ENCODE data around the gene DMD. TPM values are rescaled to one million over a fixed set of nuclear protein-coding genes. Genes with fewer than 3 reads are reported as not detected.

Gene DMD
- total RNA-seq, 1 donor from 2014 or later = 143 TPM

DNA sequence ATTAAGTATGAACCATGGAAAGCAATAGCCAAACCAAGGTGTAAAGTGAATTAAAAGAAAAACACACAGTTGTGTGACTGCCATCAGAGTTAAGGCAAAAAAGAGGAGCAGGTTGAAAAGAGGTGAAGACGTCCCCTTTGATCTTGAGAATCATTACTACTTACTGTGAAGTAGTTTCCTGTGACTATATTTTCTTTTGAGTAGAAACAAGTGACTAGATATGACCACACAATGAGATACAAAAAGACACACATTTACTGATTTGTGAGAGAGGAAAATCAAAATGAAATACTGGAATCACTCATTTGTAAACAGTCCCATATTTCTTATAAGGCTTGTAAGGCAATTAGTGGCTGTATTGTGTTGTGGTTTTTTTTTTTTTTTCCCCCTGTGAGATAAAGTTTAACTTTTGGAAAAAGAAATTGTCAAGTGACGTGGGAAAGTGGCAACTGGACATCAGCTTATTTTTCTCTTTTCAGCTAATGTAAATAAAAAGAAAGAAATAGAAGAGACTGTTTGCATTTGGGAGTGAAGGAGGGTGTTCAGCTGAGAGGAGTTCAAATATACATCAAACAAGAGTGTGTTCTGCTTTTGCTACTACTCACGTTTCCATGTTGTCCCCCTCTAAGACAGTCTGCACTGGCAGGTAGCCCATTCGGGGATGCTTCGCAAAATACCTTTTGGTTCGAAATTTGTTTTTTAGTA lies 2033.1 kb downstream of the DMD start:
- DNase-seq = no peak
- TF ChIP-seq, protein P1, sequence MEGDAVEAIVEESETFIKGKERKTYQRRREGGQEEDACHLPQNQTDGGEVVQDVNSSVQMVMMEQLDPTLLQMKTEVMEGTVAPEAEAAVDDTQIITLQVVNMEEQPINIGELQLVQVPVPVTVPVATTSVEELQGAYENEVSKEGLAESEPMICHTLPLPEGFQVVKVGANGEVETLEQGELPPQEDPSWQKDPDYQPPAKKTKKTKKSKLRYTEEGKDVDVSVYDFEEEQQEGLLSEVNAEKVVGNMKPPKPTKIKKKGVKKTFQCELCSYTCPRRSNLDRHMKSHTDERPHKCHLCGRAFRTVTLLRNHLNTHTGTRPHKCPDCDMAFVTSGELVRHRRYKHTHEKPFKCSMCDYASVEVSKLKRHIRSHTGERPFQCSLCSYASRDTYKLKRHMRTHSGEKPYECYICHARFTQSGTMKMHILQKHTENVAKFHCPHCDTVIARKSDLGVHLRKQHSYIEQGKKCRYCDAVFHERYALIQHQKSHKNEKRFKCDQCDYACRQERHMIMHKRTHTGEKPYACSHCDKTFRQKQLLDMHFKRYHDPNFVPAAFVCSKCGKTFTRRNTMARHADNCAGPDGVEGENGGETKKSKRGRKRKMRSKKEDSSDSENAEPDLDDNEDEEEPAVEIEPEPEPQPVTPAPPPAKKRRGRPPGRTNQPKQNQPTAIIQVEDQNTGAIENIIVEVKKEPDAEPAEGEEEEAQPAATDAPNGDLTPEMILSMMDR (IDR thresholded peaks at IDR 0.05; ENCODE audit: borderline replicate concordance) = no peak
- intact Hi-C loops (cut with micrococcal nuclease) = no loop called here

DNA sequence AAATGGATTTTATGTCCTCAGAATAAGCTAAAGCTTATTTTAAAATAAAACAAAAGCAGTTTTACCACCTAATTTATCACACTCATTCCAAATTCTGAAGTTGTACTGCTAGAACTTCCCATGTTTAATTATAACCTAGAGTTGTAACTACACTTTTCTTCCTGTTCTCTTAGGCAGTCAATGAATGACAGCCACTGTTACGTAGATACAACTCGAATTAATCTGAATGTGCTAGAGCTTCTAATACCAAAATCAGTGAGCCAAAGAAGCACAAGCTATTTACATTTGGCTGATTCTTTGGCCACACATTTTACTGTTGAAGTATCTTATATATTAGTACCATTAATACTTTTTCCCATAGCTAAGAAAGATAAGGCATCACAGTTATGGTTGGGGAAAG lies 2040.6 kb downstream of the DMD start:
- Histone ChIP-seq H3K27ac (replicated peaks) (no peak overlapping the region), H3K27me3 (ENCODE audit: low read depth) (no peaks in the 10 kb centered on the region), H3K4me1 (no peaks in the 10 kb centered on the region), H3K9me3 (replicated peaks) (no peaks in the 10 kb centered on the region), H3K4me3 (no peak overlapping the region), H3K36me3 (peaks cover 4% of the 10 kb centered on the region)
- DNase-seq = no peak
- TF ChIP-seq, protein P1 (IDR thresholded peaks at IDR 0.05; ENCODE audit: borderline replicate concordance) = no peak
- intact Hi-C loops (cut with micrococcal nuclease) = no loop called here

More for the DNA sequence above, 2033.1 kb downstream of the DMD start:
- Histone ChIP-seq H3K36me3 (peaks cover 6% of the 10 kb centered on the region), H3K9me3 (replicated peaks) (no peaks in the 10 kb centered on the region), H3K27me3 (ENCODE audit: low read depth) (no peaks in the 10 kb centered on the region), H3K4me3 (no peak overlapping the region), H3K4me1 (peaks cover 11% of the 10 kb centered on the region), H3K27ac (replicated peaks) (no peak overlapping the region)

DNA sequence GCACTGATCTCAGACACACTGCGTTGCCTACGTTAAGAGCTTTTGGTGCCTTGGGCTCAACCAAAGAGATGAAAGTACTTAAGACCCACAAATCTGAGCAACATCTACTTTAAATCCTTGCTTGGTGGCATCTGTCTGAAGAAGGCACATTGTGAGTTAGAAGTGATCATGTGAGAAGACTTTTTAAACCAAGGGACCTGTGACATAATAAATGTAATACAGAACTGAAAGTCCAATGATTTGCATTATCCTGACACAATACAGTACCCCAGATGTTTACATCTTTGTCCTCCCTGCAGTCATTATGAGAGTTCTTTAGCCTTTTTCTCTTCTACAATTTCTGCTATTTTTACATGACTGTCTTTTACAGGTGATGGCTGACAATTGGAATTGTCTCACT lies 2042.8 kb downstream of the DMD start:
- no peaks in the 10 kb centered on the region for H3K27me3 ChIP-seq (ENCODE audit: low read depth)
- DNase-seq = no peak
- peaks cover 4% of the 10 kb centered on the region for H3K36me3 ChIP-seq
- H3K4me1 ChIP-seq = no peaks in the 10 kb centered on the region
- intact Hi-C loops (cut with micrococcal nuclease) = no loop called here
- TF ChIP-seq, protein P1 (IDR thresholded peaks at IDR 0.05; ENCODE audit: borderline replicate concordance) = no peak
- no peaks in the 10 kb centered on the region for H3K9me3 ChIP-seq (replicated peaks)
- no peak overlapping the region for H3K4me3 ChIP-seq
- H3K27ac ChIP-seq (replicated peaks) = no peak overlapping the region

DNA sequence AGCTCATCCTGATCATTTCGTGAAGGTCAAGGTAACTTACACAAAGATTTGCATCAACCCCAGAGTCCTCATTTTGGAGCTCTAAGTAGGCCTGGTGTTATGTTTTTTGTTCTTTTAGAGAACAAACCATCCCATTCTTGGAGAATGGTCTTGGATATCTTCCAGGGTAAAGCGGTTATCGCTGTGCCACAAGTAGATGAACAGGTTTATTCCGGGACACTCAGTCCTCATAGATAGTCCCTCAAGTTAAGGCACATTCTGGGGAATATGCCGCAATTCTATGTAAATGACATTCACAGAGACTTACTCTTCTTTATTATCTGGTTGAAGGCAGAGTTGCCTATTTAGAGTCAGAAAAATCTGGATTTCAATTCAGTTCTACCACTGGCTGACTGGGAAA lies 2044.5 kb downstream of the DMD start:
- no peak for DNase-seq
- no peaks in the 10 kb centered on the region for H3K27me3 ChIP-seq (ENCODE audit: low read depth)
- H3K27ac ChIP-seq (replicated peaks) = no peak overlapping the region
- TF ChIP-seq, protein P1 (IDR thresholded peaks at IDR 0.05; ENCODE audit: borderline replicate concordance) = no peak
- H3K4me3 ChIP-seq = no peak overlapping the region
- no peaks in the 10 kb centered on the region for H3K9me3 ChIP-seq (replicated peaks)
- intact Hi-C loops (cut with micrococcal nuclease) = no loop called here
- no peaks in the 10 kb centered on the region for H3K4me1 ChIP-seq
- H3K36me3 ChIP-seq = peaks cover 4% of the 10 kb centered on the region

DNA sequence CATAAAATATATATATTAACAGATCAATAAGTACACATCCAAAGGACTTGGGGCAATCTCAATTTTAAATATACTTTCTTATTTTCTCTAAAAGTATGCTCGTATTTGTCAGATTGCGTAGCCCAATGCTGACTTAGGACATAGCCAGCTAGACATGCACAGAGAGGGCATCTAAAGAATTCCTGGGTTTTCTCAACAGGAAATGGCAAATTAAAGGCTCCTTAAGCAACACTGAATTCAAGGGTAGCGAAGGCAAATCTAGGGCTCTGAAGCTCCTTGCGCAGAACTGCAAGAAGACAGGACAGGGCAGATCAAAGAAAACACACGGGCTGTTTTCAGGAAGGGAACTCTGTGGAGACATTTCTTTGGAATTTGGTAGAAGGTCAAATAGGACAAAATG lies 2044.9 kb downstream of the DMD start:
- Histone ChIP-seq H3K27ac (replicated peaks) (no peak overlapping the region), H3K4me1 (no peaks in the 10 kb centered on the region), H3K4me3 (no peak overlapping the region), H3K9me3 (replicated peaks) (no peaks in the 10 kb centered on the region), H3K27me3 (ENCODE audit: low read depth) (no peaks in the 10 kb centered on the region), H3K36me3 (peaks cover 4% of the 10 kb centered on the region)
- DNase-seq = no peak
- intact Hi-C loops (cut with micrococcal nuclease) = no loop called here
- TF ChIP-seq, protein P1 (IDR thresholded peaks at IDR 0.05; ENCODE audit: borderline replicate concordance) = no peak
